Stimulated activated CD8-positive, alpha-beta memory T cell treated with anti-CD3 and anti-CD28 coated beads, Interleukin-4, amount 100 ng/mL, for 4 hours (primary cell): ENCODE results near the gene WSCD1.

Experiments
- DNase-seq, 2 donors: peaks; one replicate each; pipeline ENCODE4 v3.0.0-alpha.2; 2020; ENCODE audit warnings: low read depth in 2 of 2, low spot score in 1 of 2

WSCD1 gene

GRCh38 chr17:6104956-6105648 lies 34.9 kb downstream of the WSCD1 start:
- no peak for DNase-seq

- DNase-seq = no peak
These were observed 35.4 kb downstream of the WSCD1 start for GRCh38 chr17:6105649-6106007.

DNA sequence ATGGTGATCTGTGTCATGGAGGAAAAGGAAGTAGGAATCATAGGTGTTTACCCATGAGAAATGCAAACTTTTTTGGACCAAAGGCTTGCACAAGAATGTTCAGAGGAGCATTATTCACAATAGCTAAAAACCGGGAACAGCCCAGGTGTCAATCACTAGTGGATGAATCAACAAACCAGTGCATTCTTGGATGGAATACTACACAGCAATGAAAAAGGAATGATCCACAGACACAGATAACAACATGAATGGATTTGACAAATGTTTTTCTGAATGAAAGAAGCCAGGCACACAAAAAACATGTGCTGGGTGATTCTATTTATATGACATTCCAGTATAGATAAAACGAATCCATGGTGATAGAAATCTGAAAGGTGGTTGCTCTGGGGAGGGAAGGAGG lies 36.0 kb downstream of the WSCD1 start:
- DNase-seq = no peak

DNA sequence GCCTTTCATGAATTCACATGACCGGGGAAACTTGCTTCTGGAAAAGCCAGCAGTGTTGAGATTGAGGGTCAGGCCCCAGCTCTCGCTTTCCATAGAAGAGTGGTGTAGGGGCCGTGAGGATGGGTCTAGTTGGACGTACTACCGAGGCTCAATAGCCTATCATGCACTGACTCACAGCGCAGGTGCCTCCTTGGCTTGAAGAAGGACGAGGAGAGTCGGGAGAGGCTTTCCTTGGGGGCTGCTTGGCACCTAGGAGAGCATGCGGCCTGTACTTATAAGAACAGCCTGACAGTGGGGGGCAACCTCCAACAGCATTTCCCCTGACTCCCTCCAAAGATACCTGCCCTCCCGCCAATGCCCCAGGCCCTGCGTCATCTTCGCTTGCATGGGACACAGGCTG lies 37.6 kb downstream of the WSCD1 start:
- no peak for DNase-seq

GRCh38 chr17:6108382-6108781 lies 38.2 kb downstream of the WSCD1 start:
- DNase-seq = no peak

GRCh38 chr17:6108987-6109386 lies 38.8 kb downstream of the WSCD1 start:
- DNase-seq = no peak

- DNase-seq = no peak
These were observed 39.4 kb downstream of the WSCD1 start for GRCh38 chr17:6109536-6109935.

DNA sequence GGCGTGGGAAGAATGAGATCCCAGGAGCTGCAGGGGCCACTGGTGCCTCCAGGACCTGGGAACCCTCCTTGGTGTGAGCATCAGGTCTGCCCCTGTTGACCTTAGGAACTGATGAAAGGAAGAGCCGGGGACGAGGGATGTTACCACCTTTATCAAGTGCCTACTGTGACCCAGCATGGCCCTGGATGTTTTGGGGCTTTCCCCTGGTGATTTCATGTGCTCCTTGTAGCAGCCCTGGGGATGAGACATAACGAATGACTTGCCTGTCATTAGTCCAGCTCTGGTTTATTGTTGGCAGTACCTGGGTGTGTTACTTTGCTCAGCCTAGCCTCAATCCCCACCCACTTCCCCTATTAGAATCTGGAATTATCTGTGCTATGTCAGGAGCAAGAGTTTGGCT lies 39.9 kb downstream of the WSCD1 start:
- no peak for DNase-seq

DNA sequence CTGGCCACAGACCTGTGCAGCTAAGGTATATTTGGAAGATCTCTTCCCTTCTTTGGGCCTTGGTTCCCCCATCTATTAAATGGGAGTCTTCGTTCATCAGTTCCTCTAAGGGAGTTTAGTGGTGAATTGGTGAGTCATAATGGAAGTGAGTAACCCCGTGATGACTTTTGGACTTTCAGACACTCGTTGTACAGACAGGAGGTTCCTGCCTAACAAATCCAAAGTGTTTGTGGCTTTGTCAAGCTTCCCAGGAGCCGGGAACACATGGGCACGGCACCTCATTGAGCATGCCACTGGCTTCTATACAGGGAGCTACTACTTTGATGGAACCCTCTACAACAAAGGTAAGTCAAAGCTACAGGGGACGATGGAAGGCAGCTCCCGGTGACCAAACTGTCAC lies 40.4 kb downstream of the WSCD1 start:
- DNase-seq = no peak

- DNase-seq = no peak
These were observed 50.2 kb downstream of the WSCD1 start for GRCh38 chr17:6120351-6120750.

- DNase-seq = no peak
These were observed 54.7 kb downstream of the WSCD1 start for GRCh38 chr17:6124856-6125255.

DNA sequence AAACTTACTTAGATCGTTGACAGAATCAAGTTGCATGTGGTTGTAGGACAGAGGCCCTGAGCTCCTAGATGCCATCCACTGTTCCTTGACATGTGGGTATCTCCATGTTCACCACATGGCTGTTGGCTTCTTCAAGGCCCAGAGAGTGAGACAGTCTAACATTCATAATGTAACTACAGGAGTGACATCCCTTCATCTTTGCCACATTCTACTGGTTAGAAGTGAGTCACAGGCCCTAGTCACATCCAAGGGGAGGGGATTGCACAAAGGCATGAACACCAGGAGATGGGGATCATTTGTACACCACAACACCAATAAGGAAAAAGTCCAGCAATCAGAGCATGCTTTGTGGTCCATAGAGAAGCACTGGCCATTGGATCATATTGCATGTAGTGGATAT lies 56.6 kb downstream of the WSCD1 start:
- no peak for DNase-seq

GRCh38 chr17:6134721-6135120 lies 64.5 kb downstream of the WSCD1 start:
- DNase-seq = no peak

- no peak for DNase-seq
These were observed 65.1 kb downstream of the WSCD1 start for GRCh38 chr17:6135236-6135635.

- no peak for DNase-seq
These were observed 65.8 kb downstream of the WSCD1 start for GRCh38 chr17:6135996-6136395.

DNA sequence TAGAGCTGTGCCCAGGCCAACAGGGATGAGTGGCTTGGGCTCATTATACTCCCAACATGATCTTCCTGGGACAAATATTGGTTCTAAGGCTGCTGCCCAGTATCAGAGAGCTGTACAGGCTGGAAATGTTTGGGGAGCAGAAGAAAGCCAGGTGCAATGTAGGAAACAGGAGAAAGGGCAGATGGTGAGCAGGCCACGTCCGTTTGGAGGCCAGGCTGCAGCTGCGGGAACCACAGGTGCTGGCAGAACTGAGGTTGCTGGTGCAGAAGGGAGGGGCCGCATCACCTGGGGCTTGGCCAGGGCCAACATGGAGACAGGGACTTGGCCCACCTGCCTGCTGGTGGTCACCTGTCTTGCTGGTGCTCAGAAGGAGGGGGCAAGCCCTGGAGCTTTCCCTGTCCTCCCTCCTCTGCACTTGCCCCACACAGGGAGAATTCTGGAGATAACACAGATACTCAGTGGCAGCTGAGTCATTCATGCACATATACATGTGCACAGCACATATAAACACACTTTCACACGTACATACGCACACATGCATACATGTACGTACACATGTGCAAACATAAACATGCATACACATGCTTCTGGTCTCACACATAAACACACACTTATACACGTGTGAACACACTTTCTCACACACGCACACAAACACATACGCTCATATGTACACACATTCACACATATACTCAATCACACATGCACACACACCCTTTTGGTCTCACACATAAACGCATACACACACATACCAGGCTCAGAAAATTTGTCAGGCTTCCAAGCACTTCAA lies 67.7 kb downstream of the WSCD1 start:
- no peak for DNase-seq

DNA sequence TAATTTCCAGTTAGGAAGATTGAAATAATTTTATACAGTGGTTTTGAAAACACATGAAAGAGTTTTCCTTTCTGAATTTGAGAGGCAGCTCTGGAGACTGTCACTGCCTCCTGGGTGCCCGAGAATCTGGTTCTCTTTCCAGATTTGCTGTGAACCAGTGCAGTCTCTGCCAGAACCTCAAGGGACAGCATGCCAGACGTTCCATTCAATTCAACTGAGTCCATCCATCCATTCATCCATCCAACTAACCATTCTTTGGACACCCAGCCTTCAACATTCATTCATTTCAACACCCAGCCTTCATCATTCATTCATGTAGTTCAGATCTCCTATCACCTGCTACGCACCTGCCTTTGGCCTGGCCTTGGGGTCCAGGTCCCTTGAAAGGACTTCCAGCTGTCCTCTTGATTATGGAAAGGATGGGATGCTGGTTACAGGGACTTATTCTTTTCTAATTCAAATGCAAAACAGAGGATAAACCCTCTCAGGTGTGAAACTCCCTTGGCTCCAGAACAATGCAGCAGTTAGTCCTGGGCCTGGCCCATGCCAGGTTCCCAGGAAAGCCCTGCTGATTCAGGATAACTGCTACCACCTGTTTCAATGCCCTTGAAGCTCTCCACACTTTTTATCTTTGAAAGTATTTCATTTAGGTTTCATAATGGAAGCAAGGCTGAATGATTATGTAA lies 68.7 kb downstream of the WSCD1 start:
- no peak for DNase-seq

DNA sequence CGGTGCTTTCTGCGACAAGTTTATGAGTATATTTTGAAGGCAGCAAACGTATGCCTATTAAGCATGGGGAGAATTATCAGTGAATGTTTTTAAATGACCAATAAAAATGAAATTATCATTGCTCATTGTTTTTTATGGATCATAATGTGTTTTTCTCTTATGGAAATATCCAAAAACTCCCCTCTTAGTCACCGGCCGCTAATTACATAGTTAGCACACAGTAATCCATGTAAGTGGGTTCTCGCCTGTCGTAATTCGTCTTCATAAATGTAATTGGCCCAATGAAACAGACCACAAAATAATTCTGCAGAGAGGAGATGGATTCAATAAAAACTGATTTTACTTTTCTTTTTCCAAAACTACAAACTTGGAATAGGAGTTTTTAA lies 69.3 kb downstream of the WSCD1 start:
- DNase-seq = no peak

DNA sequence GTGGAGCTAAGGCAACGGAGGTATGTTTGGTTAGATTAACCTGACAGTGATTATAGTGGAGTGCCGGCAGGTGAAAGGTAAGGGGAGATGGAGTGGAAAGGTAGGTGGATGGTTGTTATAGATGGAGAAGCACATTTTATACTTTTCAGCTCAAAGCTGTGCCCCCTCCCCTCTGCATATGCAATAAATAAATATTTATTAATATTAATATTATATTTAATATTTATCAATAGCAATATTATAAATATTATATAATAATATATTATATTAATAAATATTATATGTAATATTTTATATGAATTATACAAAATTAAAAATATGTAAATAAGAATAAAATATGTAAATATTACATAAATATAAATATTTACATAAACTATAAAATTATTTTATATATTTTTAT lies 70.0 kb downstream of the WSCD1 start:
- no peak for DNase-seq

DNA sequence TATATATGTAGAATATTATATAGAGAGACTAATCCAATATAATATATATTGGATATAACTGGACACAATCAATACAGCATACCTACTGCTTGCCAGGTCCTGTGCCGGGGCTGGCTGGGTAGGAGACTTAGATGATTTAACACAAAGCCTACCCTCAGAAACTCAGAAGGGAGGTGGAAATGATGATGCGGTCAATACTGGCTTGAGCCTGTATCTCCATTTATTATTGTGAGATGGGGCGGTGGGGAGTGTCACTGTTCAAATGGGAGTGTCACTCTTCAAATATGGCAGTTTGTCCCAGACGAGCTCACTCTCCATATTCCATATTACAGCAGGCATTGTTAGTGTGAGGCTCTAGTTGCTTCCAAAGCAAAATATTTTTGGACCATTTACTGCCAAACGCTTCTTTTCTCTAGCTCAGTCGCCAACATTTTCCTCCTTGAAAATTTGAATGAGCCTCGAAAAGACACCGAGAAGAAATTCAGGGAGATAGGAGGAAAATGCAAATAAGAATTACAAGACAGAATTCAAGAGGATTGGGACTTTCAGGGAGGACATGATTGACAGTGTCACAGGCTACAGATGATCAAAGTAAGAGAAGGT lies 70.7 kb downstream of the WSCD1 start:
- DNase-seq = no peak

DNA sequence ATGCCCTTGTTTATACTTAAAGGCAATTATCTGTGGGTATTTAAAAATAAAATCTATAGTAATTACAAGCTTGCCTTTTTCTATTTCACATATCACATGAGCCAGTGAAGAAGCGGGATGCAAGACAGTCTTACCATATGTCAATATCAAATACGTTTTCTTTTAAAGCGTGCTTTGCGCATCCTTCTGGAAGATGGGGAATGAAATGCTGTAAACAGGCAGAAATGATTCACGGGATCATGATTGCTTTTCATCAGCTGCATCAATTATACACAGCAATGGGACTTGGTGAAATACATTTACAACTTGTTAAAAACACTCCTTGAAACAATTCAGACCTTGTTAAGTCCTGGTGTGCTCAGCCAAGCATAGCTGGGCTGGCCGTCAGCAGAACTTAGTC lies 72.5 kb downstream of the WSCD1 start:
- DNase-seq = no peak

DNA sequence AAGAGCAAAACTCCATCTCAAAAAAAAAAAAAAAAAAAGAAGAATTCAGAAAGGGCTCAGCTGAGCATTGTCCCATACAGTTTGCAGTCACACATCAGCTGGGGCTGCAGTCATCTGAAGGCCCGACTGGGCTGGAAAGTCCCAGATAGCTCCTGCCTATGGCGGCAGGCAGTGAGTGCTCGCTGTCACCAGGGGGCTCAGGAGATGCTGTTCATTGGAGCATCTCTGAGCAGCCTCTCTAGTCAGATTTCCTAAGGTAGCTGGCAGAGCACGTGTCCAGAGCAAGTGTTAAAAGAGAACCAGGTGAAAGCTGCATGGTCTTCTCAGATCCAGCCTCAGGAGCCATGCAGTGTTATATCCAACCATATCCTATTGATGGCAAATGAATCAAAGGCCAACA lies 75.8 kb downstream of the WSCD1 start:
- DNase-seq = no peak
